GM21717 (cell line): ENCODE data around the gene ZNF665.
"Not testable (repeated sequence)": the region's sequence is repeated elsewhere in the genome, so short reads cannot be mapped to it uniquely, and the experiment has no call there.

Source experiments
- ATAC-seq: cut with Tn5 transposase; IDR thresholded peaks from one replicate; pipeline ENCODE4 v1.9.1; 2021; ENCODE audit warnings: mild to moderate bottlenecking, moderate library complexity; ENCODE audit not compliant: unreplicated experiment

Gene ZNF665

GRCh38 chr19:53158119-53158656 lies 35.0 kb downstream of the ZNF665 start:
- ATAC-seq, result no peak

- no peak for ATAC-seq
Observed at GRCh38 chr19:53157626-53158025, 35.5 kb downstream of the ZNF665 start.

- no peak for ATAC-seq
Observed at GRCh38 chr19:53156850-53157249, 36.3 kb downstream of the ZNF665 start.

- ATAC-seq, result no peak
Observed at GRCh38 chr19:53147645-53148044, 45.5 kb downstream of the ZNF665 start.

DNA sequence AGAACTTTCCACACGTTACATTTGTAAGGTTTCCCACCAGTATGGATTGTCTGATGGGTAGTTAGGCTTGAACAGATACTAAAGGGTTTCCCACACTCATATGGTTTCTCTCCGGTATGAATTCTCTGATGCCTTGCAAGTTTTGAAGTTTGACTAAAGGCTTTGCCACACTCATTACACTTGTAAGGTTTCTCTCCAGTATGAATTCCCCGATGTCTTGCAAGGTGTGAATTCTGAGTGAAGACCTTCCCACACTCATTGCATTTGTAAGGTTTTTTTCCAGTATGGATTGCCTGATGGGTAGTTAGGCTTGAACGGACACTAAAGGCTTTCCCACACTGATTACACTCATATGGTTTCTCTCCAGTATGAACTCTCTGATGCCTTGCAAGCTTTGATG lies 52.8 kb downstream of the ZNF665 start:
- ATAC-seq, result no peak

GRCh38 chr19:53136432-53136831 lies 56.7 kb downstream of the ZNF665 start:
- ATAC-seq, result no peak

- ATAC-seq, result no peak
Observed at GRCh38 chr19:53132141-53132991, 60.8 kb downstream of the ZNF665 start, which contains the start of gene ZNF415. ZNF415 (minus strand) TSS chr19:53132910; CDS start chr19:53122676, 10,234 bp downstream.

- no peak for ATAC-seq
Observed at GRCh38 chr19:53131727-53132126, 61.4 kb downstream of the ZNF665 start.

- ATAC-seq, result no peak
Observed at GRCh38 chr19:53131085-53131590, 62.0 kb downstream of the ZNF665 start.

DNA sequence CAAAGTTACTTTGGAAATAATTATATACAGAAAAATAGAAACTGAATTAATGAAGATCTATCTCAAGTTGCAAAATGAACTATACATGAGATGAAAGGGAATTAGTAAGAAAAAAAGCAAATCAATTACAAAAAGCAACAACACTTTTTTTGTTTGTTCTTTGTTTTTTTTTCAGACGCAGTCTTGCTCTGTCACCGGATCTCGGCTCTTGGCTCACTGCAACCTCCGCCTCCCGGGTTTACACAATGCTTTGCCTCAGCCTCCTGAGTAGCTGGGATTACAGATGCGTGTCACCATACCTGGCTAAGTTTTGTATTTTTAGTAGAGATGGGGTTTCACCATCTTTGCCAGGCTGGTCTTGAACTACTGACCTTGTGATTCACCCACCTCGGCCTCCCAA lies 62.7 kb downstream of the ZNF665 start:
- no peak for ATAC-seq

- not testable (repeated sequence) for ATAC-seq
Observed at GRCh38 chr19:53126733-53127526, 66.2 kb downstream of the ZNF665 start.

DNA sequence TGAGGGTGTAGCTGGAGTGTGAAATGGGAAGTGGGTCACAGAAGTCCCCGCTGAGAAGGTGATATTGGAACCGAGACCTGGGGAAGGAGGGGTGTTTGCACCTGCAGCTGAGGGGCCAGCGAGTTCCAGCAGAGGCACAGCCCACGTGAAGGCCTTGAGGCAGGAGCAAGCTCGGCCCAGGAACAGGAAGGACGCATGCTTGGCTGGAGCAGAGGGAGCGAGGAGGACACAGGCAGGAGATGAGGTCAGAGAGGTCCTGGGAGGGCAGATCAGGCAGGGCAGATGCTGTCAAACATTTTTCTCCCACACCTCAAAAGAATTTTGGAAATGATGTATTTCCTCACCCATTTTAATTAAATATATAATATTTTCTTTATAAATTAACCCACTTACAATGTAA lies 69.8 kb downstream of the ZNF665 start:
- no peak for ATAC-seq
